HG03095 (cell line): ENCODE results near the gene SLC22A3.
"Not testable (repeated sequence)": the region's sequence is repeated elsewhere in the genome, so short reads cannot be mapped to it uniquely, and the experiment has no call there.

Source experiments
- ATAC-seq: cut with Tn5 transposase; IDR thresholded peaks from one replicate; pipeline ENCODE4 v1.9.1; 2021; ENCODE audit warnings: moderate library complexity; ENCODE audit not compliant: unreplicated experiment

SLC22A3 gene

GRCh38 chr6:160368670-160369069 is 20.5 kb downstream of the SLC22A3 start:
- no peak for ATAC-seq

- ATAC-seq, result not testable (repeated sequence)
Measured at GRCh38 chr6:160373601-160374000, 25.4 kb downstream of the SLC22A3 start.

DNA sequence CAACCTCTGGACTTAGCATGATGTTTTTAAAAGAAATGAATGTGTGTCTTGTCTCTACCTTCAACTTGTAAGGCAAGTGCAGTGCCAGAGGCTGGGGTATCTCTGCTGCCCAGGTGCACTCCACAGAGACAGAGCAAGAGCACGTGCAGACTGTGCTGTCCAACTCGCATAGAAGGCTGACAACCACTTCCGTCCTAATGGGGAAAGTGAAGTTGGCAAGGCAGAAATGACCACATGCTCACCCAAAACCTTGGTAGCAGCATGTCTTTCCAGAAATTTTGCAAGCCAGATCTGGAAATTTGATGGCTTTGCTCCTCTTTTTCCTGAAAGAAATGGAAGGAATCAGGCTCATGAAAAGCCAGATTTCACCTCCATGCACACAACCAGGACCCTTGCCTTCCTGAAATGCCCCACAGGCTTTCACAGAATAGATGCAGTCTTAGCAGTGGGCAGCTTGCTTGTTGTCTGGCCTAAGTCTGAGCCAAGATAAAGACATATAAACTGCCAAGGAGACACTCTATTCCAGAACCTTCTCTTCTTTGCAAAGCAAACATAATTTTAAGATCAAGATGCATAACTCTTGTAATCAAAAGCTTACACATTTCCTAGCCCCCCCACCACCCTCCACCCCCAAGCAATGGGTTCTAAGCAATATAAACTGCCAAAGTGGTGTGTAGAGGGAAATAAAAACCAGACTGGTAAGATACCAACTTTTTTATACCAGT is 26.8 kb downstream of the SLC22A3 start:
- ATAC-seq, result no peak

DNA sequence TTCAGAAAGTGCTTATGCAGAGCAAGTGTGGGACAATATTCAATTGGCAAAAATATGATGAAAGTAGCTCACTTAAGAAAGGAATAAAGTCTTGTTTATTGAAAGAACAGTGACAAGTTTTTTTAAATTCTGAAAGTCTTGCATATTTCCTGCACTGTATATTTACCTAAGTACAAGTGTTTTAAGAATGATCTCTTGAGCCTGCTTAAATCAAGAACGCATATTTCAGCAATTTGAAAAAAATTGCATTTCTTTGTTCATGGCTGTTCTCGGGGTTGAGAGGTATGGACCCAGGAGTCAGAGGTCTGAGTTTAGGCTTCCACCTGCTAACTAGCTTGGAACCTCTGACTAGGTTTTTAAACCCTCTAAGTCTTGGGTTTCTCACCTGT is 27.4 kb downstream of the SLC22A3 start:
- ATAC-seq, result no peak

DNA sequence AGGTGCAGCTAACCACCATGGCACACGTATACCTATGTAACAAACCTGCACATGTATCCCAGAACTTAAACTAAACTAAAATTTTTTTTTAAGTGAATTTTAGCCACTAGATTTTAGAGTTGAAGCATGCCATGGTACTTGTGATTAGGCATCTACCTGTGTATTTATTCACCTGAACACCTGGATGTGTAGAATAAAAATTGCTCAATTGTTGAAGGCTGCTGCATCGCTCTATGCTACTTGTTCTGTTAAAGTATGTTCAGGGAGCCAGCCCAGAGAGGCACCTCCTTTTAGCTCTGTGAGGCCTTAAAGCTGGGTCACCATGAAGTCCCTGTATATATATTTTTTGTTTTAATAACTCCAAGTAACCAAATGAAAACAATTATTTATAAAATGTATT is 28.3 kb downstream of the SLC22A3 start:
- ATAC-seq, result no peak

GRCh38 chr6:160378218-160378617 is 30.0 kb downstream of the SLC22A3 start:
- ATAC-seq, result no peak

DNA sequence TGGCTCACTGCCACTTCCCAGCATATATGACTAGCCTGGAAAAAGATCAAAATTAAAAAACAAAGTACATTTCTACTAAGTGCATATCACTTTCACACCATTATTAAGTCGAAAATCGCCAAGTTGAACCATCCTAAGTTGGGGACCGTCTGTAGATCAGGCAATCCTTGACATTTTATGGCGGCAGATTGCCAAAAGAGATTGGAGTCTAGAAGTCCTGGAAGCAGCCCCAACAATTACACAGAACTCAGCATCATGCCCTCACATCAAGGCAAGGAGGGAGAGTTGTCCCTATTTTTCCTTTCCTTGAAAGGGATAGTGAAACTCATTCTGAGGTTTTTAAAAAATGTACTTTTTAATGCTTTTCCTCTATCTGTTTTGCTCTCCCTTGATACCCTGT is 30.7 kb downstream of the SLC22A3 start:
- ATAC-seq, result no peak

DNA sequence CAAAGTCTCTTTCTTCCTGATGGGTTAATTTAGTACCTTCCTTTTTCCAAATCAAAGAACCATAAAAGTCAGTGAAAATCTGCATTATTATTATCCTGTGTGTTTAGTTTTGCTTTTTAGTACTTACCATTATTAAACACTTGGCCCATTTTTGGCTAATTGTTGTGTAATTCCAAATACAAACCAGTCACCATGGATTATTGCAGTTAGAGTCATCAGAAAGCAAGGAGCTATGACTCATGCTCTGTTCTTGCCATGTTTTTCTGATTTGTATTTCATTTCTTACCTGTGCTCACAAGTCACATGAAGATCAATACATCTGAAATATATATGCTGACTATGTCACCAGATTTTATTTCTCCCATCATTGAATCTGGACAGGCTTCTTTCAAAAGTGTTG is 31.3 kb downstream of the SLC22A3 start:
- no peak for ATAC-seq

GRCh38 chr6:160382946-160383345 is 34.8 kb downstream of the SLC22A3 start:
- no peak for ATAC-seq

DNA sequence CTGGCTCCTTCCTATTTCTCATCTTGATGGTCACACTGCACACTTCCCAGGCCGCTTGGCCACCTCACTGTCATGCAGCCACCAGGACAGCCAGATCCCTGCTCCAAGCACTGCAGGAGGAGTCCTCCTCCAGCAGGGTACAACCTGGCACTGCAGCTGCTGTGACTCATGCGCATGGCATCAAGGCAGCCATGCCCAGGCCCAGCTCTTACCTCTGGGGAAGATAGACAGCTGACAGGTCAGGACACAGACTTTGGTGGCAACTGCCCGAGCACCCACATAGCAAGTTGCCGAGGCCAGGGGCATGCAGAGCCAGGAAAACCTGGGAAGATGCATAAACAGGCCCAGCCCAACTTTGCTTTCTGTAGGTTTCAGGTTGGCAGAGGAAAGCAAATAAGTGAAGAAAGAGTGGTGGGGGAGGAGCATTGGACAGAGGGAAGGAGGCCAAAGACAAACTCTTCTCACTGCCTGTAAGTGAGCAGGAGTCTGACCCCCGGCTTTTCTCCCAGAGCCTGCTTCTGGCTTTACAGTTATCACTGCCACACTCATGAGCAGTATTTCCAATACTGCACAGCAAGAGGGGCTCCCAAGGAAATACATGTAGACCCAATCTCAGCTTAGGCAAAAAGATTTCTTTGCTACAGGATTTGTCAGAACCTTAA is 38.8 kb downstream of the SLC22A3 start:
- ATAC-seq, result no peak

DNA sequence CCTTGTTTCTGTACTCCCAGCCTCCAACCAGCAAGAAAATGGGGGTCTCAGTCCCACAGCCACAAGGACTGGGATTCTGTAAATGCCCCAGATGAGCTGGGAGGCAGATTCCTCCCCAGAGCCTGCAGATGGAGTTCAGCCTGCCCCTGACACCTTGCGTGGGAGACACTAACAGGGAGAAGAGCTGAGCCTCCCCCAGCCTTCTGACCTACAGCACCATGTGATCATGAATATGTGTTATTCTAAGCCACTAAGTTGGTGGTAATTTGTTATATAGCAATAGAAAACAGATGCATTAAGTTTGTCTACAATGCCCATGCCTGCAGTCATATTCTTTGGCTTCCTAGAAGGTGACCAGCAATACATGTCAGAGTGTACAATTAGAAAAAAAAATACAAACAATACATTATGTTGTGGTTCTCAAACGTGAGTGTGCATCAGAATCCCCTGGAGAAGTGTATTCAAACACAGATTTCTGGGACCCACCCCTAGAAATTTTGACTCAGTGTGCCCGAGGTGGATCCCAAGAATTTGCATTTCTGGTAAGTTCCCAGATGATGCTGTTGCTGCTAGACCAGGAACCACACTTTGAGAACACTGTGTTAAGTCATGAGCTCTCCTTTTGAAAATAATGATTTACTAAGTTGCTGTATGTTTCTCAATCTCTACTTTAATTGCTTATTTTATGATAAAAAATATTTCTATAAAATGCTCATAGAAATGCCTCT is 39.9 kb downstream of the SLC22A3 start:
- no peak for ATAC-seq

DNA sequence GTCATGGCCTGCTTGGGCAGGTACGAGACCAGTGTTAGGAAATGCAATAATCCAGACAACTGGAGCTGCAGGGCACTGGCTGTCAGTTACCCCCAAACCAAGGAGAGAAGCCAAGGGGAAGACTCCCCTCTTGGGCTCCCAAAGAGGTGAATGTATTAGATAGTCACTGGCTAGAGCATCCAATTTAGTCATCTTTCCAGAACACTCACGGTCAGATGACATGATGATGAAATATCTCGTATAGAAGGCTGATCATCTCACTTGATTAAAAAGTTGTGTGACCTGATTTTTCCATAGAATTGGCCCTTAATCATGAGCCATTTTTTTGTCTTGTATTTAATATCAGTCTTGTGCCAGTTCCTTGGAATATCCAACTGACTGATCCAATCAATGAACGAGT is 40.7 kb downstream of the SLC22A3 start:
- no peak for ATAC-seq

GRCh38 chr6:160391419-160392116 is 43.4 kb downstream of the SLC22A3 start:
- ATAC-seq, result no peak

DNA sequence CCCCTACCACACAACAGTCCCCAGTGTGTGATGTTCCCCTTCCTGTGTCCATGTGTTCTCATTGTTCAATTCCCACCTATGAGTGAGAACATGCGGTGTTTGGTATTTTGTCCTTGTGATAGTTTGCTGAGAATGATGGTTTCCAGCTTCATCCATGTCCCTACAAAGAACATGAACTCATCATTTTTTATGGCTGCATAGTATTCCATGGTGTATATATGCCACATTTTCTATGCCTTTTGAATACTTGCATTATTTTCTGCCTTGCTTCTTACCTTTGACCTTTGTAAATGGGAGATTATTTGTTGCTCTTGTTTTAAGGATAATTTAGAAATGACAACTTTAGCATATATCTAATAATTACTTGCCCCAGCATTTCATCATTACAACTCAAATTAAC is 45.3 kb downstream of the SLC22A3 start:
- ATAC-seq, result not testable (repeated sequence)

DNA sequence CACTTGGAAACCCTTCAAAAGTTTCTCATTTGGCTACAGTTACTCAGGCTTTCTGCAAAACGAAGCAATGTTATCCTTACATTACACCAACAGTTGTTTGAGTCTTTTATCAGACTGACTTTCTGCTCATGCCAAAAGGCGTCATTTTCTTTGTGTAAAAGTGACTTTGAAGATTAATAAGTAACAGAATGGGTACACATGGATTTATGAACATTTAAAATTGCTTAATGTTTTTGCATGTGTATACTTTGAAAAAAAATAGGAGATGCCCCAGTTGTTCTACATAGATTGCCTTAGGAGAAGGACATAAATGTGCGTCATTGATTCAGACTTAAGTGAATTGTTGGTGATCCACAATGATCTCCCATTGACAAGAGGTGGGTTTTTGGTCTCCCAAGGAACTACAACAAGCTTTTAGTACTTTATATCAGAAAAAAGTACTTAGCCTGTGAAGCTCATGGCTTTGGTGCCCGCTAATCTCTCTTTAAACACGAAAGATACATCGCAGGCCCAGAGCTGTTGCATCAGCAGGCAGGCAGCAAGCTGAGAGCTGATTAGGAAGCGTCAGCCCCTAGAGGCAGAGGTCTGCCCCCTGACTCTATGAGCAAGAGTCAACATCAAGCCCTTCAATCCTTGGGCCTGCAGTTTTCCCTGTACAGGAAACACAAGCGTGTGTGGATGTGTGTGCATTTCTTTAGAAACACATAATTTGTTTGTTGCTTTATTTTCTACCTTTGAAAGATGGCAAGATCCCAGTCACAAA is 45.9 kb downstream of the SLC22A3 start:
- ATAC-seq, result no peak

DNA sequence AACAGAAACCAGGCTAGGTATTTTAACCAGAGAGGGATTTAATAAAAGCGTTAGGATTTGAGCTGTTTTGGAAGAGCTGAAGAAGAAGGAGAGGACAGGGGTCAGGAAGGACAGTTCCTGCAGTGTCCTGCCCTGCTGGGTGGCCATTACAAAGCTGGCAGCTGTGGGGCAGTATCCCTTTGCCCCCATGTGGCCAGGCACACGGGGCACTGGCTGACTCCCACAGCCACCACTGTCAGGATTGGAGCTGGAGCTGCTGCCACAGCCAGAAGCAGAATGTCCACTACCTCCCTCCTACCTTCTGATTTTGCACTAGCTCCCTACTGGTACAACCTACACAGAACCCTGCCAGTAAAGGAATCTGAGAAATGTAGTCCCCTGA is 46.5 kb downstream of the SLC22A3 start:
- ATAC-seq, result no peak

DNA sequence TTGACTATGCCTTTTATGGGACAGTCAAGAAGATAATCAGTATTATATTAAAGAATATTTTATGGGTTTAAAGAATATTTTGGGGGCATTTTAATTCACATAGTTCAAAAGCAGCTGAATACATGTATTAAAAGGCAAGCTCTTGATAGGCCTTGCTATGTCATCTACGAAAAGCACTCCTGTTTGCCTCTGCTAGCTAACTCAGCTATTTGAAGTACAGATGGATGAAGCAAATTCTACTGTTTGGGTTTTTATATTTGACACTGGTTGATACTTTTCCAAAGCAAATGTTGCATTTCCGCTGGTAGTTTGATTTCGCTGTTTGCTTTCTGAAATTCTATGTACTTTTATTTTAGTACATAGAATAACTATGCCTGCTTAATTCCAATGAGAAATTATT is 47.0 kb downstream of the SLC22A3 start:
- no peak for ATAC-seq

GRCh38 chr6:160396292-160396691 is 48.1 kb downstream of the SLC22A3 start:
- ATAC-seq, result no peak

DNA sequence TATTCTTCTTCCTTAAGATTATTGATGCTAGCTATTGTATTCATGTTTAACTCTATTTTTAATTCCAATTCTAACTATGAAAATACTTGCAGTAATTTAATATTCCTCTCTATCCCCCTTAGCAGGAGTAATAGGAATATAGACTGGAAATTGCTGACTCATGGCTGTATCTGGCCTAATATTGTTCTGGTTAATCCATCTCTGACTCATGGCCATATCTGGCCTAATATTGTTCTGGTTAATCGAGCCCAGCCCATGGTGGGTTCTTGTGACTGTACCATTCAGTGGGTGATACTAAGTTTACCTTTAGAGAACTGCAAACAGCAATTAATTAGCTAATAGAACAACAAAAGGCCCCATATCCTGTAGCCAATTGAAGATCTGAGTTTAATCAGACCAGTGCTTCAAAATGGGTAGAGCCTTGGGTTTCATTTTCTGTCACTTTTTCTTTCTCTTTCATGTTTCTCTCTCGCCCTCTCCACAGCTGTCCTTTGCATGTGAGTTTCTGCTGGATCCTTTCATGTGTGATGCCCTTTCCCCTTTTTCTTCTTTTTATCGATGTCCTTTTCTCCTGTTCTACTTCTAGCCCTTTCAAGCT is 50.6 kb downstream of the SLC22A3 start:
- ATAC-seq, result peak; percentile 96

DNA sequence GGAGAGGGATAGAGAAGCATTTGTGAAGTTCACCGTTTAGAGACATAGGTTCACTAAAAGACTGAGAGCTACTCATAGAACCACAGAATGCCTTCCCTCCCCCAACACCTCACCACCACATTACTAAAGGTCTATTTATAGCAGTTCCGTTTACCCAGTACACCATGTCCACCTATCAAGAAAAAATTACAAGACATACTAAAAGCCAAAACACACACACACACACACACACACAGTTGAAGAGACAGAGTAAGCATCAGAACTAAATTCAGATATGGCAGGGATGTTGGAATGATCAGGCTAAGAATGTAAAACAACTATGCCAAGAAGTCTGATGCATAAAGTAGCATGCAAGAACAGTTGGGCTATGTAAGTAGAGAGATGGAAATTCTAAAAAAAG is 52.3 kb downstream of the SLC22A3 start:
- ATAC-seq, result no peak
